Measurements from ENCODE around the gene CYSTM1.

- TF ChIP-seq CTCF (IDR thresholded peaks at IDR 0.05; ENCODE audit: low read depth, low read length) (peak; percentile 73), MYC (IDR thresholded peaks at IDR 0.05; ENCODE audit: low read depth, low read length) (no peak), POLR2A (IDR thresholded peaks at IDR 0.05; ENCODE audit: extremely low read depth, insufficient read length) (no peak)
Observed at GRCh38 chr5:140157032-140157781, 17.8 kb upstream of the CYSTM1 start.

All from NB4 (cell line).